Esophagus mucosa (tissue), 1 donor: ENCODE measurements around the gene SCNN1G. TPM values are rescaled to one million over a fixed set of nuclear protein-coding genes. Genes with fewer than 3 reads are reported as not detected.

Experiments
- ATAC-seq: fragments of 200-7000 bp; cut with Tn5 transposase; one replicate; pipeline ENCODE4 v1.9.1; 2020
- total RNA-seq: library from RNA; stranded (reverse); gene quantifications from one replicate; pipeline ENCODE4 v1.2.4, GENCODE V29; 2023
- donor health status: DM: yes; HTN: yes; CAD: no.

The SCNN1G gene
- total RNA-seq, 1 donor from 2014 or later: 10.1 TPM

GRCh38 chr16:23155445-23156049 is 27.0 kb upstream of the SCNN1G start:
- ATAC-seq: no peak

- ATAC-seq: no peak
These were observed 26.4 kb upstream of the SCNN1G start for GRCh38 chr16:23156110-23156509.

- no peak for ATAC-seq
These were observed 25.5 kb upstream of the SCNN1G start for GRCh38 chr16:23156946-23157460.

- ATAC-seq: no peak
These were observed 24.4 kb upstream of the SCNN1G start for GRCh38 chr16:23158114-23158513.

- ATAC-seq: no peak
These were observed 22.5 kb upstream of the SCNN1G start for GRCh38 chr16:23160082-23160481.

GRCh38 chr16:23160574-23160973 is 22.0 kb upstream of the SCNN1G start:
- no peak for ATAC-seq

- no peak for ATAC-seq
These were observed 18.6 kb upstream of the SCNN1G start for GRCh38 chr16:23163921-23164320.

- ATAC-seq: no peak
These were observed 17.8 kb upstream of the SCNN1G start for GRCh38 chr16:23164736-23165135.

- ATAC-seq: peak; percentile 51
These were observed 10.0 kb upstream of the SCNN1G start for GRCh38 chr16:23172583-23172982.

- no peak for ATAC-seq
These were observed 9.6 kb upstream of the SCNN1G start for GRCh38 chr16:23172994-23173393.

- no peak for ATAC-seq
These were observed 7.9 kb upstream of the SCNN1G start for GRCh38 chr16:23174622-23175021.

GRCh38 chr16:23175651-23176050 is 6.9 kb upstream of the SCNN1G start:
- ATAC-seq: peak; percentile 26

- no peak for ATAC-seq
These were observed 1.0 kb upstream of the SCNN1G start for GRCh38 chr16:23181506-23181905.

- peak; percentile 99 for ATAC-seq
These were observed 303 bp upstream of the SCNN1G start for GRCh38 chr16:23182206-23182678.

GRCh38 chr16:23183543-23183862 is 958 bp downstream of the SCNN1G start:
- ATAC-seq: no peak

- no peak for ATAC-seq
These were observed 3.1 kb downstream of the SCNN1G start for GRCh38 chr16:23185656-23186055.

- ATAC-seq: no peak
These were observed 3.6 kb downstream of the SCNN1G start for GRCh38 chr16:23186171-23186570.

- peak; percentile 83 for ATAC-seq
These were observed 4.8 kb downstream of the SCNN1G start for GRCh38 chr16:23187341-23187740.

- no peak for ATAC-seq
These were observed 6.4 kb downstream of the SCNN1G start for GRCh38 chr16:23188911-23189310.

- no peak for ATAC-seq
These were observed 12.1 kb downstream of the SCNN1G start for GRCh38 chr16:23194497-23195221.

GRCh38 chr16:23195366-23195978 is 12.9 kb downstream of the SCNN1G start:
- ATAC-seq: no peak

- no peak for ATAC-seq
These were observed 14.0 kb downstream of the SCNN1G start for GRCh38 chr16:23196539-23196938.

GRCh38 chr16:23202166-23202565 is 19.6 kb downstream of the SCNN1G start:
- ATAC-seq: no peak

GRCh38 chr16:23206986-23207385 is 24.4 kb downstream of the SCNN1G start:
- no peak for ATAC-seq
